Endothelial cell of hepatic sinusoid (primary cell): Measurements from ENCODE around the gene ZSCAN10.
"Not testable (repeated sequence)": the region's sequence is repeated elsewhere in the genome, so short reads cannot be mapped to it uniquely, and the experiment has no call there.

ENCODE experiments used
- in situ Hi-C: cut with HindIII; loops from 2 replicates; pipeline ENCODE4 v1.10.0; 2017; ENCODE audit warnings: low sequenced_read_pairs

Gene ZSCAN10

DNA sequence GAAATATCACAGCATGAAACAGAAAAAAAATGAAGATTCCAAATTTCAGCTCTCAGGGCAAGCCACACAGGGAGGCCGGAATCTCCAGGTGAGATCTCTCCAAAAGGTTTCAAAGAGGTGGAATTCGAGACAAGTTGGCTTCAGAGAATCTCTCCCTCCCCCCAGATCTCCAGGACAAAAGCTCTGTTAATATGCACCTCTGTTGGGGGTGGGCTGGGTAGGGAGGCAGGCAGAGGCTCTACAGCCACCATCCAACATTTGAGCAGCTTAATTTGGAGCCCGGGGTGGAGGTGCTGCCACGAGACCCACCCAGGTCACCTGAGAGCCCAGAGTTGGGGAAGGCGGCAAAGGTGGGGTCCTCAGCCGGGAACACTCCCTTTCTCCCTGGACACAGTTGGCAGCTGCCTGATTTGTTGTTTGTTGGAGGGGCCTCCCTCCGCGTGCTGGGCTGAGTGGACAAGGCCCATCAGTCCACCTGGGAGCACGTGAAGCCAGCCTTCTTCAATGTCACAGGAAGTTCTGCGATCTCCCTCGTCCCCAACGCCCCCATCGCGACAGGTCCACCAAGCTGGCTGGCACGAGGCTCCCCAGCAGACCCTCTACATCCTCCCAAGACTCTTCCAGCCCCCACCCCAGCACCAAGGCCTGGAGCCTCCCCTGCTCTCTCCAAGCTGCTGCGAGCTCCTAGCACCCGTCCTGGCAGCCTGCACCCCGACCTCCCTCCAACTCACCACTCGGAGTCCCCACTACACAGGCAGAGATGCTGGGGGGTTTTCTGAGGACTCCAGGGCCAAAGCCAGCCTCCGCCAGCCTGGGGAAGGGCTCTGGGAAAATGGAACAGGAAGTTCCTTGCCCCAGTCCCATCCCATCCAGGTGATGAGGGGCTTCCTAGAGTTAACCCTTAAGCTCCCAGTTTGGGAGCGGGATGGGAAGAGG, at the start of gene ZSCAN10:
Gene ZSCAN10 (minus strand): TSS at position 836 of the 936 bp plus-strand sequence. CDS start 6,357 bp downstream, outside the sequence.
- in situ Hi-C loops = loop anchor here (5.0 kb wide), 2 partner anchors 49 to 51 kb away; partner anchors contain the start of gene MMP25

DNA sequence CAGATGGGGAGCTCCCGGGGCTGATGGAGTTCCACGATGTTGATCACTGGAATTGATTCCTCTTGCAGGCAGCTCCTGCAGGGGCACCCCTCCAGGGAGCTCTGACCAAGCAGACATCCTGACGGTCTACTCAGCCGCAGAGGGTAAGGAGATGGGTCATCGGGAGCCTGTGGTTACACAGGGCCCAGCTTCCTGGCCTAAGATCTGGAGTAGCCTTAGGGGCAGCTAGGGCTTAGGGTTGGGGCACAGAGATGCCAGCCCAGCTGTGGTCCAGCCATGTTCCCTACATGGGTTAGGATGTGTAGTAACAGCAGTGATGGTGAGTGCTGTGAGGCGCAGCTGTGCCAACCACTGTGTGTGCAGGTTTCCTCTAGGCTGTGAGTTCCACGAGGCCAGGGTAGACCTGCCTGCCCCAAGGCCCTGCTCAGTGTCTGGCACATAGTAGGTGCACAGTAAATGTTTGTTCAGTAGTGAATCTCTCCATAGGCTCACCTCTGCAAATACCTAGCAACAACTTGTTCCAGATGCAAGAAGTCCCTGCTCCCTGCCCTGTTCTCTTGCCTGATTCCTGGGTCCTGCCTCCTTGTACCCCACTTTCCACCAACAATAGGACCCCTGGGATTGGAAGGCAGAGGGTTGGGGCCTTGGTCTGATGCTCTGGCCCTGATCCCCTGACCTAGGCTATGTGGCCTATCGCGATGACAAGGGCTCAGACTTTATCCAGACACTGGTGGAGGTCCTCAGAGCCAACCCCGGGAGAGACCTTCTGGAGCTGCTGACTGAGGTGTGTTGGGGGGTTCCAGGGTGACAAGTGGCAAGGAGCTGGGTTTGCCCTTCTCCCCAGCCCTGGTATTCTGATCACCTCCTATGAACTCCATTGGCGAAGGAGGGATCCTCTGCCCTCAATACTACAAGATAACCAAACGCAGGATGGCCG, 49.4 kb upstream of the ZSCAN10 start:
- in situ Hi-C loops = loop anchor here (5.0 kb wide), 2 partner anchors 51 to 54 kb away; partner anchors contain the start of gene ZSCAN10

DNA sequence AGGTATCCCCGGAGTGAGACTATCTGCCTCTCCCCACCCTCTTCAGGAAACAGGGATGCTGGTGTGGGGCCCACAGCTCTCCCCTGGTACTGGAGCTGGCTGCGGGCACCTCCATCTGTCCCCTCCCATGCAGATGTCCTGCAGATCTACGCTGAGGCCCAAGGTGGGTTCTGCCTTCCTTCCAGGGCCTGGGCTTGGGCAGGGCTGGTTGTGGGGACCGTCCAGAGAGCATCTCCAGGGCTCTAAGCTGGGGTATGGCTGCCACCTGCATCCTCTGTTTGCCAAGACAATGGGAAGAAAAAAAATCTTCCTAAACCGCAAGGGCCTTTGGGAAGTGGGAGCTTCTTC, 48.6 kb upstream of the ZSCAN10 start:
- in situ Hi-C loops = loop anchor here (5.0 kb wide), 2 partner anchors 50 to 55 kb away; partner anchors contain the start of gene ZSCAN10

DNA sequence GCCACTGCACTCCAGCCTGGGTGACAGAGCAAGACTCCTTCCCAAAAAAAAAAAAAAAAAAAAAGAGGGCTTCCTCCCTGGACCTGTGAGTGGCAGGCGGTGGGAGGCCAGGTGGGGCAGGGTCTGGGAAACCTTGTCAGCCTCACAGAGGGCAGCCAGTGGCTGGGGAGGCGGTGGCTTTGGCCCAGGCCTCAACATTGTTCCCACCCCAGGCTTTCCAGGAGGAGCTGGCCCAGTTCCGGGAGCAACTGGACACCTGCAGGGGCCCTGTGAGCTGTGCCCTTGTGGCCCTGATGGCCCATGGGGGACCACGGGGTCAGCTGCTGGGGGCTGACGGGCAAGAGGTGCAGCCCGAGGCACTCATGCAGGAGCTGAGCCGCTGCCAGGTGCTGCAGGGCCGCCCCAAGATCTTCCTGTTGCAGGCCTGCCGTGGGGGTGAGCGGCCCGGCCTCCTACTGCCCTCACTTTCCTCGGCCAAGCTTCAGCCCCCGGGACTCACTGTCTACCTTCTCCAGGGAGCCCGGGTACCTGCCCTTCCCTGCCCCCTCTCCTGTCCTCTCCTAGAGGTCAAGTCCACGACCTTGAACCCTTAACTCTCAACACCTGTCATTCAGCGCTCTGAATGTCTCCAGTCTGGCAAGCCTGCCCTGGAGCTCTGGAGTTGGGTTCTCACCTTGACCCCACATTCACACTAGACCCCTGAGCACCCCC, 48.1 kb upstream of the ZSCAN10 start:
- in situ Hi-C loops = loop anchor here (5.0 kb wide), 2 partner anchors 50 to 55 kb away; partner anchors contain the start of gene ZSCAN10

DNA sequence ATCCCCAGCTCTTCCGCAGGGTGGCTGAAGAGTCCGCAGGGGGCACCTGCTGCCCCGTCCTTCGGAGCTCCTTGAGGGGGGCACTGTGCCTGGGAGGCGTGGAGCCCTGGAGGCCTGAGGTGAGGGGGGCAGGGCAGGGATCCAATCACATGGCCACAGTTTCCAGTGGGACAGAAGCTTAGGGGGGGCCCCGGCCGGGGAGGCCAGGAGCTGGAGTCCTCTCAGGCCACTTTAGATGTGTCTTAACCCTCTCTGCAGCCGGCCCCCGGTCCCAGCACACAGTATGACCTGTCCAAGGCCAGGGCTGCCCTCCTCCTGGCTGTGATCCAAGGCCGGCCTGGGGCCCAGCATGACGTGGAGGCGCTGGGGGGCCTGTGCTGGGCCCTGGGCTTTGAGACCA, 46.6 kb upstream of the ZSCAN10 start:
- in situ Hi-C loops = loop anchor here (5.0 kb wide), 2 partner anchors 48 to 57 kb away; partner anchors contain the start of gene ZSCAN10

DNA sequence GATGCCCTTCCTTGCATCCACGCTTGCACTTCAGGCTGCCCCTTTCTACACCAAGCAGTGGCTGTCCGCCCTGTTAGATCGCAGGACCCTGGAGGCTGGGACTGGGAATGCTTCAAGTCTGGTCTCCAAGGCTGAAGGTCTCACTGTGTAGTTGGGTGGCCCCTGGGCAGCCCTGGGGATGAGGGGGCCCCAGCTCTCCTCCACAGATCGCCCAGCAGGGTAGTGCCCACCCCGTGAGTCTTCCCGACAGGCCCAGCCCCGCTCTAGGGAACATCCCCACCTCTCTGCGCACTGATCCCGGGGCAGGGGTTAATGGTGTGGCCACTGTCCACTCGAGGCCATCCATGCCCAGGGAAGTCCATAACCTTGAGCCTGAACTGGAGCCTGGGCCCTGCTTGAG, 46.1 kb upstream of the ZSCAN10 start:
- in situ Hi-C loops = loop anchor here (5.0 kb wide), 2 partner anchors 48 to 57 kb away; partner anchors contain the start of gene ZSCAN10

DNA sequence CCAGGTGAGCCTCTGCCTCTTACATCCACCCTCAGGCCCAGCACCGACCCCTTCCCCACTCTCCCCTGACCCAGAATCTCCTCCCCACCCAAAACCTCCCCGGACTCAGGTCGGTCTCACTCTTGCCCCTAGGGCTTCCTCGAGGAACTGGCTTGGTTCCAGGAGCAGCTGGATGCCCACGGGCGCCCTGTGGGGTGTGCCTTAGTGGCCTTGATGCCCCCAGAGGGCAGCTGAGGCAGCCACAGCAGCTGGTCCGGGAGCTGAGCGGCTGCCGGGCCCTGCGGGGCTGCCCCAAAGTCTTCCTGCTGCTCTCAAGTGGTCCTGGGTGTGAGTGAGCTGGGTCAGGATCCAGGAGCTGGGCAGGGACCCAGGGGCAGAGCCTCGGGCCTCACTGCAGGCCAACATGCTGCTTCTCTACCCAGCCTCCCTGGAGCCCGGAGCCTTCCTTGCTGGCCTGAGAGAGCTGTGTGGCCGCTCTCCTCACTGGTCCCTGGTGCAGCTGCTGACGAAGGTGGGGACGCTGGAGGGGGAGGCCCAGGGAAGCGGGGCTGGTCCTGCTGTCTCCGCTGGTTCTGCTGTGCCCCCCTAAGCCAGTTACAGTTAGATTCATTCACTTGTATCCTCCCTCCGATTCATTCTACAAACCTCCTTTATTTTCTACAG, 45.4 kb upstream of the ZSCAN10 start:
- in situ Hi-C loops = no loop called here

DNA sequence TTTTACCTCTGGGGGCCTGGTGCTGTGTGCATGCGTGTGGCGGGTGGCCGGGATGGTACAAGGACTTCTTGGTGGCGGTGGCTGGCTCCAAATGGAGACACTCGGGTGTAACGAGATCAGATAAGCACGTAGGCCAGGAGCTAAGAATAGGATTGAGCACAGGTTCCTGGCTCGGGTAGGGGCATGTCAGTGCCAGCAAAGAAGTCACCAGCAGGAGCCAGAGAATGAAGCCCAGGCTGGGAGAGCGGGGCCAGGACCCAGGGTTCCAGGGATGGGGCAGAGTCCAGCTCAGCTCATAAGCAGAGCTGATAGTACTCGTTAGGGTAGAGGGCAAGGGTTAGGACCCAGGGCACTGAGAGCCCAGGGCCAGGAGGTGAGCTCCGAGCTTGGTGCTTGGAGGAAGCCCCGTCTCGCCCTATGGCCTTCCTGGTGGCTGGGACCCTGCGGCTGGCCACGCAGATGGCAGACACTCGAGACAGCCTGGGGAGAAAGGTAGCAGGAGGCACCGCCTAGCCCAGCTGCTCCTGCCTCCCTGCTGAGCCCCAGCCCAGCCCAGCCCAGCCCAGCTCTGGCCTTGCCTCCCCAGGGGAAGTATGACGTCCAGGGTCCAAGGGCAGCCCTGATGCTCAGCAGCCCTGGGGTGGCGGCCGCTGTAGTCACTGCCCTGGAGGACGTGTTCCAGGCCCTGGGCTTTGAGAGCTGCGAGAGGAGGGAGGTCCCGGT, 44.7 kb upstream of the ZSCAN10 start:
- in situ Hi-C loops = no loop called here

DNA sequence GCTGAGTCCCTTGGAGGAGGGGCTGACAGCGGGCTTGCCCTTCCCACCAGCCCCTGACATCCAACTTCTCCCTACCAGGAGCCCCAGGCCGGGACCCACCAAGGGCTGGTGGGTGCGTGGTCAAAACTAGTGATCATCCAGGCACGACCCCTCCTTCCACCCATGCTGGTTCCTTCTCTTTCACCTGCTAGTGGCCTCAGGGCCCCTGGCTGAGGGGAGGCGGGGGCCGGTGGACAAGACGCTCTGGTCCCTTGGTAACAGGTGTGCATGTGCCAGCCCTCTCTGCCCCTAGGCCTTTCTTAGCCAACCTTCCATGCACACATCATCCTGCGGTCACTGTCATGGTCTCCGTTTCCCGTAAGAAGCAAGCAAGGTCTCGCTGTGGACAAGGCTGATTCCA, 44.1 kb upstream of the ZSCAN10 start:
- in situ Hi-C loops = no loop called here

DNA sequence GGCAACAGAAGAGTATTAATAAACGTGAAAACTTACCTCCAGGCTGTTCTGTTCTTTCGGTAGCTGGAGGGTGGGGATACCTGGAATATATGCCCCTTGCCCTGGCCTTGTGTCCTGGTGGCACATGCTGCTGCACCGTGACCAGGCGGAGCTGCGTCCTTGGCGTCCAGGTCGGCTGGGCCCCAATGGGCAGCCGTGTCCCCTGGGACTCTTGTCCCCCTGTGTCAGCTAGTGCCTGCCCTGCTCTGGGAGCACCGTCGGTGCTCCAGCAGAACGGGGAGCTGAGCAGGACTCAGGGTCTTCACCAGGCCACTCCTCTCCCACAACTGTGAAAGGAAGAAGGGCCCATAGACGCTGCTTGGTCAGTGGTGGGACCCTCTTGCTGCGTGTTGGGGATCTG, 43.7 kb upstream of the ZSCAN10 start:
- in situ Hi-C loops = no loop called here

DNA sequence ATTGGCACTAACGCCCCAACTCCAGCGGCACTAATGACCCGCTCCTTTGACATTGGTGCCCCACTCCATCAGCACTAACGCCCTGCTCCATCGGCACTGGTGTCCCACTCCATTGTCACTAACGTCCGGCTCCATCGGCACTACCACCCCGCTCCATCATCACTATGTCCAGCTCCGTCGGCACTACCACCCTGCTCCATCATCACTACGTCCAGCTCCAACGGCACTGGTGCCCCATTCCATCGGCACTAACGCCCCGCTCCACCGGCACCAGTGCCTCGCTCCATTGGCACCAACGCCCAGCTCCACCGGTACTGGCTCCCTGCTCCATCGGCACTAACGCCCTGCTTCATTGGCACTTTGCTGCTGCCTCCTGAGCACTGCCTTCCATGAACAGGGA, 43.2 kb upstream of the ZSCAN10 start:
- in situ Hi-C loops = no loop called here

DNA sequence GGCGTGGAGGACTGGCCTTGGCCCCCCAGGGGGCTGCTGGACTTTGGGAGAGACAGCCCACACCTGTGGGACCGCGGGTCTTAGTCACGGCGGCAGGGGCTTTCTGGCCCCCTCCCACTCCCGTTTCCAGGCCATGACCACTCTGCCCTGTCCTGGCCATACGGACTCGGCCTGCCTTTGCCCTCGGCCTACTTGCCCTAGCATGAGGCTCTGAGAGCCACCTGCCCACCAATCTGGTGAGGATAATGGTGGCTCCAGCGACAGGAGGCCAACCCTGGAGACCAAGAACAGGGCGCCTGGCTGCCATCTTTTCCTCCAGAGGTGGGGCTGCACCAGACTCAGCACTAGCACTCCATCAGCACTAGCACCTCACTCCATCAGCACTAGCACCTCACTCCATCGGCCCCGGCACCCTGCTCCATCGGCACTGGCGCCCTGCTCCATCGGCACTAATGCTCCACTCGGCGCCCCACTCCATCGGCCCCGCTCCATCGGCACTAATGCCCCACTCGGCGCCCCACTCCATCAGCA, 42.8 kb upstream of the ZSCAN10 start:
- in situ Hi-C loops = no loop called here

DNA sequence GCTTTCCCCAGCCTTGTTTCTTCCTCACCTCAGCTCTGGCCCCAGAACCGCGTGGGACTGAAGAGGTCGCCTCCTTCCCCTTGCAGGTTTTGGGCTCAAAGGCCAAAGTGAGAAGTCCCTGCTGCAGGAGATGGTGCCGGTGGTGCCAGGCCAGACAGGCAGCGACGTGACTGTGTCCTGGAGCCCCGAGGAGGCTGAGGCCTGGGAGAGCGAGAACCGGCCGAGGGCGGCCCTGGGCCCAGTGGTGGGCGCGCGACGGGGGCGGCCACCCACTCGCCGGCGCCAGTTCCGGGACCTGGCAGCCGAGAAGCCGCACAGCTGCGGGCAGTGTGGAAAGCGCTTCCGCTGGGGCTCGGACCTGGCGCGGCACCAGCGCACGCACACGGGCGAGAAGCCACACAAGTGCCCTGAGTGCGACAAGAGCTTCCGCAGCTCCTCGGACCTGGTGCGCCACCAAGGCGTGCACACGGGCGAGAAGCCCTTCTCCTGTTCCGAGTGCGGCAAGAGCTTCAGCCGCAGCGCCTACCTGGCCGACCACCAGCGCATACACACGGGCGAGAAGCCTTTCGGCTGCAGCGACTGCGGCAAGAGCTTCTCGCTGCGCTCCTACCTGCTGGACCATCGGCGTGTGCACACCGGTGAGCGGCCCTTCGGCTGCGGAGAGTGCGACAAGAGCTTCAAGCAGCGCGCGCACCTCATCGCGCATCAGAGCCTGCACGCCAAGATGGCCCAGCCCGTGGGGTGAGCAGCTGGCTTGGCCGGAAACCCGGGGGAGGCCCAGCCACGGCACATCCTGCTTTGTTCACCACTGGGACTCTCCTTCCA, 41.7 kb upstream of the ZSCAN10 start:
- in situ Hi-C loops = no loop called here

DNA sequence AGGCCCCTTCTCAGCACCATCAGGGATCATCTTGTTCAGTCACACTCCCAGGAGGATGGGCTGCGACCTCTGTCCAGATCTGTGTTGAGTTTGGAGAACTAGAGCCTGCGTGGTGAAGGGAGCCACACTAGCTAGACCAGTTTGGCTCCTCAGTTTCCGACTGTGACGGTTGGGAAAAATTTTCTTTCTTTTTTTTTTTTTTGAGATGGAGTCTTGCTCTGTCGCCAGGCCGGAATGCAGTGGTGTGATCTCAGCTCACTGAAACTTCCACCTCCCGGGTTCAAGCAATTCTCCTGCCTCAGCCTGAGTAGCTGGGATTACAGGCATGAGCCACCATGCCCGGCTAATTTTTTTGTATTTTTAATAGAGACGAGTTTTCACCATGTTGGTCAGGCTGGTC, 40.5 kb upstream of the ZSCAN10 start:
- in situ Hi-C loops = not testable (repeated sequence)

DNA sequence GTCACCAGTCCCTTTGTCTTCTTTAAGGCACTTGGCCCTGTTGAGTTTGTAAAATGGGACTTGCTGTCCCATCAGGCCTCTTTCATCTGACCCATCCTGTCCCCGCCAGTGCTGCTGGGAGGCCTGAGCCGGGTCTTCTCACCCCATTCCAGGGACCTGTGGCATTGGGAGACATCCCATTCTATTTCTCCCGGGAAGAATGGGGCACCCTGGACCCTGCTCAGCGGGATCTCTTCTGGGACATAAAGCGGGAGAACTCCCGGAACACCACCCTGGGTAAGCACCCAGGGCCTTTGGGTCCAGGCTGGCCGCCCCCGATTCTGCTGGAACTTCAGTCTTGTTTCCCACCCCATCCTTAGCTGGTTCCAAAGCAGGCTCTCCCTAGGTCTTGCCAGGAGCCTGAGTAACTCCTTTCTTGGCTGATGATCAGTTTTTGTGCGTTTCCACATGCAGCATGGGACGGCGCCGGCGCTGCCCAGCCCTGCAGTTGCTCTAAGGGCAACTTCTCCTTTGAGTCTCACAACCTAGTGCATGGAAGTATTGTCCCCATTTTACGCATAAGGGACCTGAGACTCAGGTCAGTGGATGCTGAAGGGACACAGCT, 39.8 kb upstream of the ZSCAN10 start:
- in situ Hi-C loops = no loop called here

DNA sequence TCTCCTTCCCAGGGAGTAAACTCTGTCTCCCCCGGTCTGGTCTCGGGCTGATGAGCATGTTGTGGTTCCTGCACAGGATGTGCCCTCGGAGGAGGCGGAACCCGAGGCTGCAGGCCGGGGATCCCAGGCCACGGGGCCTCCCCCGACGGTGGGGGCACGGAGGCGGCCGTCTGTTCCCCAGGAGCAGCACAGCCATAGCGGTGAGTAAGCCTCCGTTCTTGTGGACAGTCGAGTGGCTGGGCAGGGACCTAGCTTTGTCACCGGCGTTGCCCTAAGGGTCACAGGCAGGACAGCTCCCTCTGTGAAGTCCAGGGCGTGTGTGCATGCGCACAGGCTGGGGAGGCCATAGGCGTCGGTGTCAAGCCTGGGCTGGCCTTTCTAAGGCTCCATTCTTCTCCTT, 39.2 kb upstream of the ZSCAN10 start:
- in situ Hi-C loops = no loop called here

DNA sequence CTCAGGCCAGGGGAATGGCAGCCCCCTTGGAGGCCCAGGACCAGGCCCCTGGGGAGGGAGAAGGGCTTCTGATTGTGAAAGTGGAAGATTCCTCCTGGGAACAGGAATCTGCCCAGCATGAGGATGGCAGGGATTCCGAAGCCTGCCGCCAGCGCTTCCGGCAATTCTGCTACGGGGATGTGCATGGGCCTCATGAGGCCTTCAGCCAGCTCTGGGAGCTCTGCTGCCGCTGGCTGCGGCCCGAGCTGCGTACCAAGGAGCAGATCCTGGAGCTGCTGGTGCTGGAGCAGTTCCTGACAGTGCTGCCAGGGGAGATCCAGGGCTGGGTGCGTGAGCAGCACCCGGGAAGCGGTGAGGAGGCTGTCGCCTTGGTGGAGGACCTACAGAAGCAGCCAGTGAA, 38.2 kb upstream of the ZSCAN10 start:
- in situ Hi-C loops = no loop called here
